Breast epithelium (tissue), 4 donors: ENCODE results near the gene TIMM22. TPM values are rescaled to one million over a fixed set of nuclear protein-coding genes. Genes with fewer than 3 reads are reported as not detected.

Source experiments
- DNase-seq, 2 donors: peaks; one replicate each; pipeline ENCODE4 v3.0.0-alpha.2; 2019; ENCODE audit warnings: low spot score in 2 of 2
- H3K27ac ChIP-seq, 2 donors: fragments of 200-600 bp; sonication (generic) in 1 of 2; one replicate each; pipeline ENCODE4 v1.5.1; 2016 to 2019; ENCODE audit warnings: mild to moderate bottlenecking in 1 of 2
- H3K27me3 ChIP-seq, 2 donors: fragments of 200-600 bp; sonication (generic) in 1 of 2; one replicate each; pipeline versions ENCODE4 v1.5.1 to v1.6.0; 2017 to 2019; ENCODE audit warnings: control low read depth in 1 of 2, mild to moderate bottlenecking in 1 of 2
- H3K36me3 ChIP-seq: fragments of 200-600 bp; one replicate; pipeline ENCODE4 v1.5.1; 2019
- H3K4me1 ChIP-seq, 2 donors: fragments of 200-600 bp; sonication (generic); one replicate each; pipeline ENCODE4 v1.5.1; 2016 to 2019; ENCODE audit warnings: control low read depth in 1 of 2
- H3K4me3 ChIP-seq, 3 donors: fragments of 200-600 bp; sonication (generic); 1 replicate in 2 of 3; 2 replicates in 1 of 3; pipeline ENCODE4 v1.5.1; 2016 to 2019; ENCODE audit warnings: mild to moderate bottlenecking in 3 of 3, moderate library complexity in 2 of 3
- H3K9me3 ChIP-seq, 2 donors: fragments of 200-600 bp; sonication (generic) in 1 of 2; one replicate each; pipeline ENCODE4 v1.5.1; 2016 to 2019; ENCODE audit warnings: control low read depth in 1 of 2
- POLR2A ChIP-seq: fragments of 450-650 bp; IDR thresholded peaks from one replicate; pipeline ENCODE4 v1.6.1; 2016; ENCODE audit warnings: antibody characterized with exemption, mild to moderate bottlenecking, moderate library complexity
- POLR2AphosphoS5 ChIP-seq, 3 donors: sonication (generic); formaldehyde crosslinking; IDR thresholded peaks; one replicate each; pipeline ENCODE4 v1.6.1; 2017; ENCODE audit warnings: antibody characterized with exemption in 3 of 3
- intact Hi-C: fragments of 100-400 bp; cut with DNase I; formaldehyde crosslinking; loops from one replicate; pipeline ENCODE4 v1.15.1; 2023; ENCODE audit warnings: low total_unique reads
- total RNA-seq, 3 donors: library from RNA; depleted of rRNA; stranded (reverse); fragments of >200 nt; gene quantifications; one replicate each; pipeline ENCODE4 v1.1.0, GENCODE V29; 2016
- TF ChIP-seq, protein P1 (sequence below), 3 donors: fragments of 450-650 bp; IDR thresholded peaks; one replicate each; pipeline ENCODE4 v1.5.1; 2016 to 2017; ENCODE audit warnings: antibody characterized with exemption in 3 of 3, mild to moderate bottlenecking in 3 of 3, moderate library complexity in 3 of 3

TIMM22 gene
- total RNA-seq, 3 donors from 2014 or later, result 10.1 to 12.0 (median 10.8) TPM

DNA sequence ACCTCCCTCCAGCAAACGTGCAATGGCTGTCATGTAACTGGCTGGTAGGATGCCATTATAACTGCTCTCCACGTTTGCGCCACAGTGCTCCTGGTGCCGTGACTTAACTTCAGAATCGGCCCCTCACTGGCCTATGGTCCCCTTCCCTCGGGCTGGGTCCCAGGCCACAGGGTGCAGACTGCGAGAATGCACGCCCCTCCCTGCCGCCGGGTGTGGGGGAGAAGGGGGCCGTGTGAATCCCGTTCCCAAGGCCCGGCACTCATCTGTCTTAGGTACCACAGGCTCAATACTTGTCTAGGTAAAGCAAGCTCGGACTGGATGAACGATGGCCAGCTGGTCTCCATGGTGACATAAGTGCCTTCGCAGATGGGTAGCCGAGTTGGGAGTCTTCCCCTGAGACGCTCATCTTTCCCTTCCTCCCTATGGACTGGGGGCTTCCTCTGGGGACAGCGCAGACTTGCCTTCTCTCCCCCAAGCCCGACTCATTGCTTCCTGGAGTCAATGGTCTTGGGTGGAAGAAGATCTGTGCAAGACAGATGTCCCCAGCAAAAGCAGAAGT is 37.8 kb downstream of the TIMM22 start:
- no peaks in the 10 kb centered on the region for H3K36me3 ChIP-seq
- intact Hi-C loops, result no loop called here
- H3K27ac ChIP-seq, result no peak overlapping the region
- no peak for TF ChIP-seq POLR2A
- TF ChIP-seq, protein P1, sequence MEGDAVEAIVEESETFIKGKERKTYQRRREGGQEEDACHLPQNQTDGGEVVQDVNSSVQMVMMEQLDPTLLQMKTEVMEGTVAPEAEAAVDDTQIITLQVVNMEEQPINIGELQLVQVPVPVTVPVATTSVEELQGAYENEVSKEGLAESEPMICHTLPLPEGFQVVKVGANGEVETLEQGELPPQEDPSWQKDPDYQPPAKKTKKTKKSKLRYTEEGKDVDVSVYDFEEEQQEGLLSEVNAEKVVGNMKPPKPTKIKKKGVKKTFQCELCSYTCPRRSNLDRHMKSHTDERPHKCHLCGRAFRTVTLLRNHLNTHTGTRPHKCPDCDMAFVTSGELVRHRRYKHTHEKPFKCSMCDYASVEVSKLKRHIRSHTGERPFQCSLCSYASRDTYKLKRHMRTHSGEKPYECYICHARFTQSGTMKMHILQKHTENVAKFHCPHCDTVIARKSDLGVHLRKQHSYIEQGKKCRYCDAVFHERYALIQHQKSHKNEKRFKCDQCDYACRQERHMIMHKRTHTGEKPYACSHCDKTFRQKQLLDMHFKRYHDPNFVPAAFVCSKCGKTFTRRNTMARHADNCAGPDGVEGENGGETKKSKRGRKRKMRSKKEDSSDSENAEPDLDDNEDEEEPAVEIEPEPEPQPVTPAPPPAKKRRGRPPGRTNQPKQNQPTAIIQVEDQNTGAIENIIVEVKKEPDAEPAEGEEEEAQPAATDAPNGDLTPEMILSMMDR (IDR thresholded peaks at IDR 0.05), result no peak
- TF ChIP-seq POLR2AphosphoS5 (IDR thresholded peaks at IDR 0.05), result no peak
- H3K4me1 ChIP-seq, result peaks cover 7 to 9% of the 10 kb centered on the region in 2 donors
- no peak overlapping the region for H3K4me3 ChIP-seq
- H3K9me3 ChIP-seq, result no peaks in the 10 kb centered on the region
- no peak for DNase-seq
- H3K27me3 ChIP-seq, result no peaks in the 10 kb centered on the region

DNA sequence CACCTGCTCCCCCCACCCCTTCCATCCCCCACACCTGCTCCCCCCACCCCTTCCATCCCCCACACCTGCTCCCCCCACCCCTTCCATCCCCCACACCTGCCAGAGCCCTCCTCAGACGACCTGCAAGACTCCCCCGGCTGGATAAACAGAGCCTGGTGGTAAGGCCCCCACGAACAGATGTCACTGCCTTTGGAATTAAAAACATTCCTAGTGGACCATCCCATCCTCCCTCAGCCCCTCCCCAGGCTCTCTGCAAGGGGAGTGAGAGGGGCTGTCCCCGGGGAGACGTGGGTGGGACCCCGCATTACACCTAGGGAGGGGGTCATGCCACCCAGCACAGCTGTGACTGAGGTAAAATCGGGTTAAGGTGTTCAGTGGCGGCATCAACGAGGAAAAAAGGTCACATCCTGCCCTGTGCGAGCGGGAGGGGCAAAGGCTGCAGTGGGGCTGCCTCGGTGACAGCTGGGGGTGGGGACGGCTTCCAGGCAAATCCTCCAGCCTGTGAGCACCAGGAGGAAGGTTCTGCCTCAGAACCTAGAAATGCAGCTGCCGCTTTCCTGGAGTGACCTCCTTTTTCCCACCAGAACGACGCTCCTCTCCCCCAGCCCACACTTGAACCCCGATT is 38.7 kb downstream of the TIMM22 start:
- Histone ChIP-seq H3K27ac (peak overlapping the region in 1 of 2 donors; percentile 32), H3K4me1 (peaks cover 11 to 17% of the 10 kb centered on the region in 2 donors)
- intact Hi-C loops, result no loop called here

DNA sequence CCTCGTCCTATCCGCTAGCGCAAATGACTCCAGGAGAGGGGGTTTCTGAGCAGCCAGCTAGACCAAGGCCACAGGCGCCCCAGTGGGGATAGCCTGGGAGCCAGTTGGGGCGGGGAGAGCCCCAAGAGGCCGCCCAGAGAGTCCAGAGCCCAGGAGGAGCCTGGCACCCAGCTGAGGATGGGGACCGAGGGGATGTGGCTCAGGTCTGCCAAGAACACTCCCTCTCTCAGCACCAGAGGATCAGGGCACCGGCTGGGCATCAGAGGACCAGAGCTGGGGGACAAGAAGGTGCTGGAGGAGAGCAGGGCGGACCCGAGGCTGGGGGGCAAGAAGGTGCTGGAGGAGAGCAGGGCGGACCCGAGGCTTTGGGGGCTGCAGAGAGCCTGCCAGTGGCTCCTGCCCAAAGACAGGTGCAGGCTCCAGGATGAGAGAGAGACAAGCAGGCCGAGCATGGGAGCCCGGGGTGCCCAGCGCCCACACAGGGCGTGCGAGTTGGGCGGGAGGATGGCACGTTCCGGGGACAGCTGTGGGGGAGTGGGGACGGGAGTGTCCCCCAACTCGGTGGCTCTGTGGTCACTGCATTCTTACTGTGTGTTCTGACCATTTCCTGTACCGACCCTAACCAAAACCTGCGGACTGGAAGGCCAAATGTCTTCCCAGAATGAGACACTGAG is 39.4 kb downstream of the TIMM22 start:
- H3K4me1 ChIP-seq, result peaks cover 12 to 18% of the 10 kb centered on the region in 2 donors
- intact Hi-C loops, result no loop called here
- TF ChIP-seq POLR2A, result no peak
- TF ChIP-seq, protein P1 (IDR thresholded peaks at IDR 0.05), result no peak
- no peak for TF ChIP-seq POLR2AphosphoS5 (IDR thresholded peaks at IDR 0.05)
- H3K9me3 ChIP-seq, result no peaks in the 10 kb centered on the region
- peak overlapping the region in 1 of 2 donors; percentile 25 for H3K27ac ChIP-seq
- DNase-seq, result no peak
- H3K27me3 ChIP-seq, result no peaks in the 10 kb centered on the region
- no peaks in the 10 kb centered on the region for H3K36me3 ChIP-seq
- H3K4me3 ChIP-seq, result no peak overlapping the region

More for the DNA sequence above, 38.7 kb downstream of the TIMM22 start:
- no peak for DNase-seq
- no peak overlapping the region for H3K4me3 ChIP-seq
- no peaks in the 10 kb centered on the region for H3K36me3 ChIP-seq
- no peaks in the 10 kb centered on the region for H3K9me3 ChIP-seq
- no peaks in the 10 kb centered on the region for H3K27me3 ChIP-seq
- TF ChIP-seq POLR2AphosphoS5 (IDR thresholded peaks at IDR 0.05), result no peak
- TF ChIP-seq, protein P1 (IDR thresholded peaks at IDR 0.05), result no peak
- TF ChIP-seq POLR2A, result no peak

DNA sequence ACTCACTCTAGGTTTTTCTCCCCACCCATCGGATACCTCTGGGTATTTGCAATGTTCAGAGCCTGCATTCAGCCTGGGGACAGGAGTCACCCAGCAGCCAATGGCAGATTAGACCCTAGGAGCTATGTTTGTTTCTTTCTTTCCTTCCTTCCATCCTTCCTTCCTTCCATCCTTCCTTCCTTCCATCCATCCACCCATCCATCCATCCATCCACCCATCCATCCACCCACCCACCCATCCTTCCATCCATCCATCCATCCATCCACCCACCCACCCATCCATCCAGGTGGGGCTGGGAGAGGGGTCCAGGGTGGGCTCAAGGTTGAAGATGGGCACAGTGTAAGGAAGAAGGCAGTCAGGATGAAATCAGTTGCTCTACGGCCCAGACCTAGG is 39.9 kb downstream of the TIMM22 start:
- H3K27me3 ChIP-seq, result no peaks in the 10 kb centered on the region
- no peak overlapping the region for H3K27ac ChIP-seq
- peaks cover 12 to 18% of the 10 kb centered on the region in 2 donors for H3K4me1 ChIP-seq
- DNase-seq, result no peak
- TF ChIP-seq, protein P1 (IDR thresholded peaks at IDR 0.05), result no peak
- no peak for TF ChIP-seq POLR2A
- no peak for TF ChIP-seq POLR2AphosphoS5 (IDR thresholded peaks at IDR 0.05)
- H3K9me3 ChIP-seq, result no peaks in the 10 kb centered on the region
- intact Hi-C loops, result no loop called here
- no peaks in the 10 kb centered on the region for H3K36me3 ChIP-seq
- no peak overlapping the region for H3K4me3 ChIP-seq

DNA sequence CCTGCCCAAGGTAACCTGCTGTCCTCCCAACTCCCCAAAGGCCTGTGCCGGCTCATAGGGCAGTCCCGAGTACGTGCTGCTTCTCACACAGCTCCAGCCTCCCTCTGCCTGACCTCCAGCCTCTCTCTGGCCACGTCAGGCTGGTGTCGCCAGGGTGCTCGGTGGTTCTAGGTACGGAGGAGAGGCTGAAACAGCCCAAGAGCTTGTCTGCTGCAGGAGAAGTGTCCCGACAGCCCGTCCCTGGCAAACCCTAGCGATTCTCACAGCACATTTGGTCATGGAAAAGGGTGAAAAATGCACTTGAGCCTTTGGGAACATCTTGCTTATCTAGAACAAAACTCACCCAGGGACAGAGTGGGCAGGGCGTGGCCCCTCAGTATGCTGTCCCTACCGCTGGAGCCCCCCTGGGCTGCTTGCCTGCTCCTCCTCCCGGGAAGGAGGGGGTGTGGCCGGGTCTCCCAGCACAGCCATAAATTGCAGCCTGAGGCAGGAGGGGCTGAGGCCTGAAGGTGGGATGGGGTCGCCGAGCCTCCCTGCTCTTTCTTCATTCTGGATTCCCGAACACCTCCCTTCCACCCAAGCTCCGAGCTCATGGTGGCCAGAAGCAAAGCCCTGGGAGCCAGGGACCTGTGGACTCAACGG is 40.4 kb downstream of the TIMM22 start:
- TF ChIP-seq, protein P1 (IDR thresholded peaks at IDR 0.05), result no peak
- TF ChIP-seq POLR2AphosphoS5 (IDR thresholded peaks at IDR 0.05) (no peak), POLR2A (no peak)
- peaks cover 12 to 18% of the 10 kb centered on the region in 2 donors for H3K4me1 ChIP-seq

More for the DNA sequence above, 40.4 kb downstream of the TIMM22 start:
- Histone ChIP-seq H3K9me3 (no peaks in the 10 kb centered on the region), H3K36me3 (no peaks in the 10 kb centered on the region), H3K4me3 (no peak overlapping the region), H3K27ac (no peak overlapping the region), H3K27me3 (no peaks in the 10 kb centered on the region)
- intact Hi-C loops, result no loop called here
- no peak for DNase-seq
